RKO (cell line): ENCODE measurements around the gene SRPK2.
A peak's percentile ranks its signal among the peaks of the same experiment; 100 is the strongest.
"Not testable (repeated sequence)": the region's sequence is repeated elsewhere in the genome, so short reads cannot be mapped to it uniquely, and the experiment has no call there.

ENCODE experiments used
- DNase-seq: peaks from one replicate; pipeline ENCODE4 v3.0.0-alpha.2; 2016; ENCODE audit warnings: low spot score

The SRPK2 gene

DNA sequence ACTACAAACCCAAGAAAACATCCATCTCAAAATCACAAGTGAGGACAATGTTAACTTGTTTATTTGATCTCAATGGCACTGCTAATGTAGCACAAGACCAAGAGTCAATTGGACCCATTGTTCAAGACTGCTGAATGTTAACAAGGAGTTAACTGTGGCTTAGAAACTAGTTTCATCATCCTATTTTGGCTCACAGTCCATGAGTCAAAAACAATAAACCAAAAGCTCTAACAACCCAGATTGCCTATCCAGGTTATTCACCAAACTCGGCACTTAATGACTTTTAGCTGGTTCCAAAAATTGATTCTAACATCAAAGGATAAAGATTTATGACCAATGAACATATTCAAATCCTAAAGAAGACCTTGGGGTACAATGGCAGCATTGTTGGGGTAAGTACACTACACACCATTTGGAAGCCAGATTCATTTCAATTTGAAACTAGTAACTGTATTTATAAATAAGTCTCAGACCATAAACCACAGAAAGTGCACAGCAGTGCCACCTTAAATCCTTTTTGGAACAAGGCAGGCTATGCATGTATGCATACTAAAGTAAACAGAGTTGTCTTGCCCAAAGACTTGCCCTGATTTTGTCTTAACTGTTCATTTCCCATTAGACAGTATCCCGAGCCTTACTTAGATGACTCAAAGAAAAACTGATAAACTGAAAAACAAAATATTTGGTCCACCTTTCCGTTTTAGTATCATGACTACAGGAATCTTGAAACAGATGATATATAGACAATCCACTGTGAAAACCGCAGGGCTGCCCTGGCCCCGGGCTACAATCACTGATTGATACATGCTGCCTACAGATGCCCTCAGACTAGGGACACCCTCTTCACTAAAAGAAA, 84.5 kb downstream of the SRPK2 start:
- DNase-seq, result no peak

- not testable (repeated sequence) for DNase-seq
These were observed 88.1 kb downstream of the SRPK2 start for GRCh38 chr7:105300587-105300986.

DNA sequence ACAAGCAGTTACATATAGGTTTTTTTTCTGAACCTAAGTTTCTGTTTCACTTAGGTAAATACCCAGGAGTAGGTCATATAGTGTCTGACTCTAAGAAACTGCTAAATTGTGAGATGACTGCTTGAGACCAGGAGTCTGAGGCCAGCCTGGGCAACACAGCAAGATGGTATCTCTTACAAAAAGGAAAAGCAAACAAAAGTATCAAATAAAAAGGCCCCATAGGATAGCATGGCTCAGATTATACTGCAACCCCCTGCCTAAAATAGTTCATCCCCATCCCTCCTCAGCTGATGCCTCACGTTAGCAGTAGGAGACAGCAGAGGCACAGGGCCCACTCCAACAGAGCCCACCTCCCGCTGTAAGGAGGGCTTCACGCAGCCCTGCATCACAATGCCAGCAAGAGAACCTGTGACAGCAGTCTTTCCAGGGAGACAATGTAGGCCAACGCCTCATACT, 90.3 kb downstream of the SRPK2 start:
- no peak for DNase-seq

GRCh38 chr7:105297985-105298384, 90.7 kb downstream of the SRPK2 start:
- no peak for DNase-seq

- no peak for DNase-seq
These were observed 91.4 kb downstream of the SRPK2 start for GRCh38 chr7:105297309-105297708.

GRCh38 chr7:105296491-105296890, 92.2 kb downstream of the SRPK2 start:
- DNase-seq, result no peak

DNA sequence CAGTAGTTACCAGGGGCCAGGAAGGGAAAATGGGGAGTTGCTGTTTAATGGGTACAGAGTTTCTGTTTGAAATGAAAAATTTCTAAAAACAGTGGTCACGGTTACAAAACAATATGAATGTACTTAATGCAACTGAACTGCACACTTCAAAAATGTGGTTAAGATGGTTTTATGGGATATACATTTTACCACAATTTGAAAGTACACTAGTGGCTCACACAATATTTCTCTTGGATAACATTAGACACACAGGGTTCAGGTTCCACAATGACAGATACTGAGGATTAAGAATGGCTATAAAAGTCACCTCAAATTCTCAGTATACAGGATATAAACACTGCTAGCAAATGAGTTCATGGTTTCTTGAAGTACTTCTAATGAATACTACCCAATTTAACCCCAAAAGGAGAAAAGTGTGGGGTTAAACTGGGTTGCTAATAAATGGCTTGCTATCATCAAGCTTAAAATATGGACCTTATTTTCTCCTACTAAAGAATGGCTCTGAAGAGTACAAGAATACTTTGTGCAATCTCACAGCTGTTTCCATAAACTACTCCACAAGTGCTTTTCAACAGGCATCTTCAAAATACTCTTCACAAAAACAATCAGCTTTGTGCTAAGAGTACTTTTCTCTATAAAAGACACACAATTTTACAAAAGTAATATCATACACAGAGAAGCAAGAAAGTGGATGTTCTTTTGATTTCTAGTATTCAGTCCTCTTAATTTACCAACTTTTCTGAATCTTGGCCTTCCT, 92.9 kb downstream of the SRPK2 start:
- DNase-seq, result no peak

- DNase-seq, result not testable (repeated sequence)
These were observed 94.2 kb downstream of the SRPK2 start for GRCh38 chr7:105294482-105294881.

DNA sequence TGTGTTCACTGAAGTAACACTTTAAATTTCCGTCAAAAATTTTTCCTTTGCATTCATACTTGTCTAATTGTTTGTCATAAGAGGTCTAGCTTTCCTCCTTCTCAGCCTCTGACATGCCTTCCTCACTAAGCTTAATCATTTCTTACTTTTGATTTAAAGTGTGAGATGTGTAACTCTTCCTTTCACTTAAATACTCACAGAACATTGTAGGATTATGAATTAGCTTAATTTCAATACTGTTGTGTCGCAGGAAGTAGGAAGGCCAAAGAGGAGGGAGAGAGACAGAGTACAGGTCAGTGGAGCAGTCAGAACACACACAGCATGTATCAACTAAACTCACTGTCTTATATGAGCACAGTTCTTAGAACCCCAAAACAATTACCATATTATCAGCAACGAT, 99.0 kb downstream of the SRPK2 start:
- no peak for DNase-seq

DNA sequence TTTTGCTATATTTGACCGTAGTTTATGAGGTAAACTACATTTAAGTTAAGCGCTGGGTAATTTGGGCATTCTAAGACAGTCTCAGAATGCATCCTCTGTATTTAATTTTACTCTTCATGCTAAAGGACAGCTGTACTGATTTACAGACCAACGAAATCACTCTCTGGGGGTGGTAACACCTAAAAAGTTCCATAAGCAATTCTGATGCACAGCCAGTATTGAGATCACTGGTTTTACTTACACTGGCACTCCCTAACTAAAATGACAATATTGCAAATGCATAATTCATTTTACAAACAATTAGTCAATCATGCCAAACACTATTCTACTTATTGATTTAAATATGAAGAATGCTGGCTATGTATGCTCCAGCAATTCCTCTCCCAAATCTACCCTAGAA, 102.3 kb downstream of the SRPK2 start:
- no peak for DNase-seq

- no peak for DNase-seq
These were observed 103.4 kb downstream of the SRPK2 start for GRCh38 chr7:105285118-105285874.

DNA sequence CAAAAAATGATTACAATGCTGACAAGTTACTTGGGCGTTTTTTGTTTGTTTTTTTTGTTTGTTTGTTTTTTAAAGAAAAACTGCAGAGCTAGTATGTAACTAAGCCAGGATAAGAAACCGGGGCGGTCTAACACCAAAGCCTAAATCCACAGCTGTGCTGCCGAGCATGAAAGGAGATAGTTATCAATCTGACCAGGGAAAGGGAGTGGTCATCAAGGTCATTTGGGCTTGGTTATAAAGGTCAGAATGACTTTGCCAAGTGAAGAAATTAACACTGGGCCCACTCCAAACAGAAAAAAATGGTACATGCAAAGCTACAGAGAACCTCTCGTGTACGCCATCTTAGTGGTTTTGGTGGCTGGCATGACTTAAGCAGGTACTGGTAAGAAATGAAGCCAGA, 104.7 kb downstream of the SRPK2 start:
- DNase-seq, result no peak

DNA sequence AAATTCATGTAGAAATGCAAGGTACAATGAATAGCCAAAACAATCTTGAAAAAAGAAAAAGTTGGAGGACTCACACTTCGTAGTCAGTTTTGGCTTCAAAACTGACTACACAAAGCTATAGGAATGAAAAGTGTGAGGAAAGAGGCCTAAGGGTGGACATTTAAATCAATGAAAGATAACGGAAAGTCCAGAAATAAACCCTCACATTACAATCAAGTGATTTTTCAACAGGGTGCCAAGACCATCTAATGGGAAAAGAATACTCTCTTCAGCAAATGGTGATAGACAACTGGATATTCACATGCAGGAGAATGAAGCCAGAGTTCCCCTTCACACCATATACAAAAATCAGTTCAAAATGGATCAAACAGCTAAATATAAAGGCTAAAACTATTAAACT, 106.8 kb downstream of the SRPK2 start:
- no peak for DNase-seq

DNA sequence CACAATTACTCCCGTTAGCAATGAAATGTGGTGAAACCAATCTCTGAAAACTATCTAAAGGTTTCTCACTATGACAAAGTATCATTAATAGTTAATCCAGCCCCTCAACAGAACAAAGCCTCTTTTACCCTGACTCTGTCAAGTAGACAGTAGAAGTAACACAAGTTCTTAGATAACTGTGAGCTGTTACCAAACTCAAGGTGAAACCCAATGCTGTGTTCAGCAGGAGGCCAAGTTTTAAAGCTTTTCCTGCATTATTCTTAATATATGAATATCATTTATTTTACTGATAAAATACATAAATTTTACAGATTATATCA, 109.1 kb downstream of the SRPK2 start:
- no peak for DNase-seq

GRCh38 chr7:105278973-105279687, 109.6 kb downstream of the SRPK2 start:
- DNase-seq, result no peak

- DNase-seq, result no peak
These were observed 110.2 kb downstream of the SRPK2 start for GRCh38 chr7:105278565-105278964.

DNA sequence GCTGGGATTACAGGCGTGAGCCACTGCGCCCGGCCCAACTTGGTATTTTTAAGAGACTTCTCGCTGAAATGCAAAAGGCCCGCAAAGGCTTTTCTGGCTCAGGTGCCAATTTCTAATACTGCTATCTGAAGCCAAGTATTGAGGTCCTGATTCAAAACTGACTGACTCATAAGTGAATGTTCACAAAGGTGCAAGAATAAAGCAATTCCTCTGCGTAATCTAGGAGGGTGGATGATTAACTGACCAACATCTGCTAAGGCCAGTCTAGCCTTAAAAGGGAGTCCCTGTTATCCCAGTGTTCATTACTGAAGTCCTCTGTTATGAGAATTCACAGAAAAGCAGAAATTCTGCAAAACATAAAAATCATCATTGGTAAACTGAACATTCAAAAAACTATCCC, 111.4 kb downstream of the SRPK2 start:
- DNase-seq, result peak; percentile 21

DNA sequence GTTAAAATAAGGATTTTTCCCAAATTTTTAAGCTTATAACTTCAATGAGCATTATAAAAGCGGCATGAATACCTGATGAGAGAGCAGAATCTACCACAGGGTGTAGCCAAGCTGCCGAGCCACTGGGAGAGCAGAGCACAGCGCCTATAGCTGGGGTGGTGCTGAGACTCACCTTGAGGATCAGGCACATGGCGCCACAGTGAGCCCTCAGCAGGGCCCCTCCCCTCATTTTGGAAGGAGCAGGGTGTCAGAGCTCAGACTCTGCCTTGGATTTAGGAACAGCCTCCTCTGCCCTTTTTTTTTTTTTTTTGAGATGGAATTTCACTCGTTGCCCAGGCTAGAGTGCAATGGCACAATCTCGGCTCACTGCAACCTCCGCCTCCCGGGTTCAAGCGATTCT, 118.6 kb downstream of the SRPK2 start:
- no peak for DNase-seq

DNA sequence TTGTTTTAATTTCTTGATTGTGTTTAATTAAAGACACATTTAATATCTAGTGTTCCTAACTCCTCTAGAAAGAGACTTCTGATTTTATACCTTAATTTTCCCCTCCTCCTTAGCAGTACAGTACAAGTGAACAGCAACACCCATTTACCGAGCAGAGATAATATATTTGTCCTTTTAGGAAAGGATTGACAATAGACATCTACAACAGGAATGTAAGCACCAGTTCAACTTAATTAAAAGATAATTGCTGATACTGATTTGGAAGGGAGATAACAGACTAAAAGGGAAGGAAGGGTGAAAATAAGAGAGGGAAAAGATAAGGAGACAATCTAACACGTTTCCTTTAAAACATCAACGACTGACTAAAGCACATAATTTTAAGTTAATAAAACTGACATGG, 119.3 kb downstream of the SRPK2 start:
- no peak for DNase-seq

DNA sequence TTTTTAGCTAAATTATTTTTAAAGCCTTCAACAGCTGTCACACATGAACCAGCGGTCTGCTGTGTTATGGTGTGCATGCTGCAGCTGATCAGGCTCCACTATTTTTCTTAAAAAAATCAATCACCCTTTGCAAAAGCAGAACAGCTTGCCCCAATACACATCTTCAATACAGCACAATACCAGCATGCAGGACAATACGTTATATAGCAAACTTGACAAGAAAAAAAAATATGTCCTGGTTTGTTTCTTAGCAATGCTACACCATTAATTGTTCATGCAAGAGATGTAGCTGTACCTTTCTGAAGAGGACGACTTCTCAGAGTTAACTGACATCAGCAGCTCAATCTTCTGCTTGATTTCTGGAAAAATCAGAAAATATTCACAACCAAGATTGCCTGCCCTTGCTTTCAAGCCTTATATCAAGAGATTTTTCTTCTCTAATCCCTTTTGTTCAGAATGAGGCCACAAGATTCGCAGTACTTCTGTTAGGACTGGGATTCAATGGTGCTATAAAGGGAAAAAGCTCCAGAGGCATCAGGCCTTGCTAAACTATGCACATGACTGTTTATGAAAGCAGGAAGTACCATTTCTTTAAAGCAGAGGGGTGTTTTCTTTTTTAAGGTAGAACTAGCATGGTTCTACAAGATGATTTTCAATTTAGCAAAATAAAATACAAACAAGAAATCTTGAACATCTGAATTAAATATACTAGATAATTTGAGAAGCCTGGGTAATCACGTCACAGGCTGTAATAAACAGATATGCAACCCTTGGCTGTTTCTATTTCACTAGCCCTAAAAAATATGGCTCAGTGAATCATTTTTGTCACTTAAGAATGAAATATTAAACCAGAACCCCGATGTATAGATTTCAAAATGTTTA, 120.0 kb downstream of the SRPK2 start:
- peak; percentile 82 for DNase-seq

- DNase-seq, result peak; percentile 88
These were observed 120.7 kb downstream of the SRPK2 start for GRCh38 chr7:105268056-105268455.
